ENCODE data around the gene TRAF7.
"Not testable (repeated sequence)": the region's sequence is repeated elsewhere in the genome, so short reads cannot be mapped to it uniquely, and the experiment has no call there.

TRAF7 gene

GRCh38 chr16:2155091-2155950 is at the start of gene TRAF7:
Gene TRAF7, plus strand, starts transcription at chr16:2155782. Its CDS starts 8,139 bp downstream, at chr16:2163921.
- peak within 1 kb of the TSS; percentile 74 for H3K27ac ChIP-seq
- TF ChIP-seq CTCF (IDR thresholded peaks at IDR 0.05; ENCODE audit: low read depth, low read length, missing control alignments) = no peak
- H3K36me3 ChIP-seq (replicated peaks) = peaks cover 36% of the 10 kb centered on the region
- in situ Hi-C loops (cut with HindIII; ENCODE audit: low pct_ligation_motif_present, low sequenced_read_pairs) = no loop called here
- H3K4me3 ChIP-seq (ENCODE audit: low read depth, low read length) = peak within 1 kb of the TSS; percentile 99
- DNase-seq = peak; percentile 100
- no peaks in the 10 kb centered on the region for H3K27me3 ChIP-seq (replicated peaks)

GRCh38 chr16:2106211-2106610 is 49.4 kb upstream of the TRAF7 start:
- in situ Hi-C loops (cut with HindIII; ENCODE audit: low pct_ligation_motif_present, low sequenced_read_pairs); H3K27me3 ChIP-seq (replicated peaks); H3K4me3 ChIP-seq (ENCODE audit: low read depth, low read length); DNase-seq; H3K27ac ChIP-seq: not testable (repeated sequence)
- H3K36me3 ChIP-seq (replicated peaks) = peaks cover 50% of the 10 kb centered on the region

- H3K4me3 ChIP-seq (ENCODE audit: low read depth, low read length); H3K27me3 ChIP-seq (replicated peaks); in situ Hi-C loops (cut with HindIII; ENCODE audit: low pct_ligation_motif_present, low sequenced_read_pairs): not testable (repeated sequence)
- DNase-seq = peak; percentile 92
- TF ChIP-seq CTCF (IDR thresholded peaks at IDR 0.05; ENCODE audit: low read depth, low read length, missing control alignments) = peak; percentile 20
- Histone ChIP-seq H3K27ac (peak overlapping the region; percentile 86), H3K36me3 (replicated peaks) (peaks cover 51% of the 10 kb centered on the region)
Measured at GRCh38 chr16:2107121-2107790, 48.3 kb upstream of the TRAF7 start.

DNA sequence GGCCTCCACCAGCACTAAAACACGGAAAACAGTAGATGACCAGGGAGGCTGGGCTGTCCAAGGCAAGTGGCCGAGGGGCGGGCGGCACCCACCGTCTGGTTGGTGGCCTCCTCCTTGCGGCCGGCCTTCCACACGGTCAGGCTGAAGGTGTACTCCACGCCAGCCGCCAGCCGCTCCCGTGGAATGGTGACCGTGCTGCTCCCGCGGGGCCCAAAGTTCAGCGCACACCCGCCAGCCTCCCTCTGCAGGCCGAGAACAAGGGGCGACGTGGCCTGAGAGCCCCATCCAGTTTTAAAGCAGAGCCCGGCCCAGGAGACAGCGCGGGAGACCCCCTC is 47.8 kb upstream of the TRAF7 start:
- peaks cover 50% of the 10 kb centered on the region for H3K36me3 ChIP-seq (replicated peaks)
- DNase-seq; H3K27me3 ChIP-seq (replicated peaks); H3K4me3 ChIP-seq (ENCODE audit: low read depth, low read length); in situ Hi-C loops (cut with HindIII; ENCODE audit: low pct_ligation_motif_present, low sequenced_read_pairs): not testable (repeated sequence)
- peak overlapping the region; percentile 86 for H3K27ac ChIP-seq

DNA sequence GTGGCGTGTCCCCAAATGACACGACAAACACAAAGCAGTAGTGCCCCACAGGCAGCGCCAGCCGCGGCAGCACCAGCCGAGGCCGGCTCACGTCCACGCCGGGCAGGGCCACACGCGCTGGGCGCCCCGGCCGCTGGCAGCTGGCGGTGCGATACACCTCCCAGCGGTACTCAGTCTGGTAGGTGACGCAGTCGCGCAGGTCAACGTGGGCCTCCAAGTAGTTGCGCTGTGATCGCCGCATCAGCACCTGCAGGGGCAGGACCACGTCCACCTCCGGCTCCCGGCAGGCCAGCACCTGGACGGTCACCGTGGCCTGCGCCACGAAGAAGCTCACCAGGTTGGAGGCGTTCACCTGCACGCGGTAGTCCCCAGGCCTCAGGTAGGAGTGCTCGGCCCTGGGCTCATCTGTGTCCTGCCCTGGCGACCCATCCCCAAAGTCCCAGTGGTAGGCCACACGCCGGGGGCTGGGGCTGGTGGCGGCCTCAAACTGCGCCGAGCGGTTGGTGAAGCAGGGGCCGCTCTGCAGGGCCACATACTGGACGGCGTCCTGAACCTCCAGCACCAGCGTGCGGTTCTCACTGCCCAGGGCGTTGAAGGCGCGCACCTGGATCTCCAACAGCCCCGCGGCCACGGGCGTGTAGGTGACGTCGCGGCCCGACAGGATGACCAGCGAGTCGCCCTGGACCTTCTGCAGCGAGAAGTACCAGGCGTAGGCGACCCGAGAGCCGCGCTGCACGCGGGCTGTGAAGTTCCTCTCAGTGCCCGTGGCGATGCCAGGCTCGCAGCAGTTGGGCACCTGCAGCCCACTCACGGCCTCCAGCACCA is 46.9 kb upstream of the TRAF7 start:
- H3K27ac ChIP-seq; DNase-seq; H3K4me3 ChIP-seq (ENCODE audit: low read depth, low read length); H3K27me3 ChIP-seq (replicated peaks); in situ Hi-C loops (cut with HindIII; ENCODE audit: low pct_ligation_motif_present, low sequenced_read_pairs): not testable (repeated sequence)
- peaks cover 48% of the 10 kb centered on the region for H3K36me3 ChIP-seq (replicated peaks)

GRCh38 chr16:2109271-2109580 is 46.4 kb upstream of the TRAF7 start:
- in situ Hi-C loops (cut with HindIII; ENCODE audit: low pct_ligation_motif_present, low sequenced_read_pairs); H3K4me3 ChIP-seq (ENCODE audit: low read depth, low read length); H3K27ac ChIP-seq; DNase-seq; H3K27me3 ChIP-seq (replicated peaks): not testable (repeated sequence)
- H3K36me3 ChIP-seq (replicated peaks) = peaks cover 52% of the 10 kb centered on the region

DNA sequence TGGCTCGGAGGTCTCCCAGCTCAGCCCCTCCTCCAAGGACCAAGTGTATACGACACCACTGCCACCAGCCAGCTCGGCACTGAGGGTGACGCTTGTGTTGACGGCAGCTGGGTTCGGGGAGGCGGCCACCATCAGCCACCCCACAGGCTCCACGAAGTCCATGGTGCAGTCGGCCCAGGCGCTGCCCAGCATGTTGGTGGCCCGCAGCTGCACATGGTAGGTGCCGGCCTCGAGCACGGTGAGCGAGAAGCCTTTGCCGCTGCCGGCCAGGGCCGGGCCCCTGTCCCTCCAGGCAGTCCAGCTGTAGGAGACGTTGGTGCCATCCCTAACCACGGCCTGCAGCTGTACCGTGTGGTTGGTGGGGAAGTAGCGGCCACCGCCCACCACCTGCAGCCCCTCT is 45.7 kb upstream of the TRAF7 start:
- in situ Hi-C loops (cut with HindIII; ENCODE audit: low pct_ligation_motif_present, low sequenced_read_pairs); H3K4me3 ChIP-seq (ENCODE audit: low read depth, low read length); H3K27ac ChIP-seq; H3K27me3 ChIP-seq (replicated peaks); DNase-seq: not testable (repeated sequence)
- H3K36me3 ChIP-seq (replicated peaks) = peaks cover 53% of the 10 kb centered on the region

GRCh38 chr16:2110332-2111008 is 45.1 kb upstream of the TRAF7 start:
- in situ Hi-C loops (cut with HindIII; ENCODE audit: low pct_ligation_motif_present, low sequenced_read_pairs); DNase-seq; H3K4me3 ChIP-seq (ENCODE audit: low read depth, low read length); H3K27ac ChIP-seq; H3K27me3 ChIP-seq (replicated peaks): not testable (repeated sequence)
- peaks cover 52% of the 10 kb centered on the region for H3K36me3 ChIP-seq (replicated peaks)

DNA sequence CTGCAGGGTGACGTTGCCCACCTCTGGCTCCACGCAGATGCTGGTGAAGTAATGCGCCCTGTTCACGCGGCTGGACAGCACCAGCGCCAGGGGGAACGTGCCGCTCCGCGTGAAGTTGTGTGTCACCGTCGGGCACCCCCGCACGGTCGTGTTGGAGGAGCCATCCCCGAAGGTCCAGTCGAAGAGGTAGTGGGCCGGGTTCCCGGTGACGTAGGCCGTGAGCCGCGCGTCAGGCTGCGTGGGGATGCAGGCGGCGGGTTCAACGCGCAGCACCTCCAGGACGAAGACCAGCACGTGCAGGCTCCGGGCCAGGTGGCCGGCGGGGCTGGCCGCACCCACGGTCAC is 44.6 kb upstream of the TRAF7 start:
- H3K27me3 ChIP-seq (replicated peaks); H3K27ac ChIP-seq; DNase-seq; in situ Hi-C loops (cut with HindIII; ENCODE audit: low pct_ligation_motif_present, low sequenced_read_pairs); H3K4me3 ChIP-seq (ENCODE audit: low read depth, low read length): not testable (repeated sequence)
- H3K36me3 ChIP-seq (replicated peaks) = peaks cover 48% of the 10 kb centered on the region

GRCh38 chr16:2111412-2112335 is 43.9 kb upstream of the TRAF7 start:
- in situ Hi-C loops (cut with HindIII; ENCODE audit: low pct_ligation_motif_present, low sequenced_read_pairs); H3K27me3 ChIP-seq (replicated peaks); DNase-seq; H3K4me3 ChIP-seq (ENCODE audit: low read depth, low read length); H3K27ac ChIP-seq: not testable (repeated sequence)
- H3K36me3 ChIP-seq (replicated peaks) = peaks cover 48% of the 10 kb centered on the region
